PC-9 (cell line): ENCODE measurements around the gene PODXL2. TPM values are rescaled to one million over a fixed set of nuclear protein-coding genes. Genes with fewer than 3 reads are reported as not detected.

Experiments
- BruUV-seq: library from RNA; stranded (reverse); fragments of 400-500 nt; replicated peaks from 2 replicates; lab custom pipeline; 2021; lab: Mats Ljungman, UMichigan
- CTCF ChIA-PET: fragments of 300-600 bp; sonication (Branson Sonifier 250); formaldehyde crosslinking; loops from one replicate; lab custom pipeline; 2022; ENCODE audit warnings: antibody characterized with exemption; lab: Charles Lee
- POLR2A ChIA-PET: fragments of 300-600 bp; sonication (Branson Sonifier 250); formaldehyde crosslinking; loops from one replicate; lab custom pipeline; 2022; ENCODE audit warnings: antibody characterized with exemption; ENCODE audit not compliant: unreplicated experiment; lab: Charles Lee
- DNase-seq, 2 experiments: peaks; one replicate each; pipeline versions ENCODE4 v3.0.0 to v3.0.0-alpha.2; 2015 to 2022; ENCODE audit warnings: mixed read lengths in 1 of 2
- H2AFZ ChIP-seq: fragments of 200-600 bp; sonication (generic); 2 replicates; pipeline ENCODE4 v1.8.1; 2017; ENCODE audit warnings: antibody characterized with exemption
- H3F3A ChIP-seq: fragments of 200-600 bp; sonication (generic); 2 replicates; pipeline ENCODE4 v1.8.1; 2017; ENCODE audit warnings: antibody characterized with exemption, mild to moderate bottlenecking, low read depth; ENCODE audit not compliant: insufficient read depth
- H3K27ac ChIP-seq: fragments of 200-600 bp; sonication (generic); 2 replicates; pipeline ENCODE4 v1.6.1; 2016; ENCODE audit warnings: mixed run types
- H3K27me3 ChIP-seq: fragments of 200-600 bp; sonication (generic); 2 replicates; pipeline ENCODE4 v1.6.1; 2016; ENCODE audit warnings: low read depth, mixed run types; ENCODE audit not compliant: insufficient read depth
- H3K36me3 ChIP-seq: fragments of 200-600 bp; sonication (generic); 2 replicates; pipeline ENCODE4 v1.6.1; 2016; ENCODE audit warnings: low read depth, mixed run types
- H3K4me1 ChIP-seq: fragments of 200-600 bp; sonication (generic); replicated peaks from 2 replicates; pipeline ENCODE4 v1.6.1; 2016; ENCODE audit warnings: mixed run types; ENCODE audit not compliant: insufficient read depth
- H3K4me2 ChIP-seq: fragments of 200-600 bp; sonication (generic); 2 replicates; pipeline ENCODE4 v1.6.1; 2017; ENCODE audit warnings: mixed run types
- H3K4me3 ChIP-seq: fragments of 200-600 bp; sonication (generic); 2 replicates; pipeline ENCODE4 v1.6.1; 2016; ENCODE audit warnings: mixed run types
- H3K79me2 ChIP-seq: fragments of 200-600 bp; sonication (generic); 2 replicates; pipeline ENCODE4 v1.6.1; 2017; ENCODE audit warnings: low read depth, mixed run types
- H3K9me2 ChIP-seq: fragments of 200-600 bp; sonication (generic); 2 replicates; pipeline ENCODE4 v1.8.1; 2017; ENCODE audit warnings: mild to moderate bottlenecking; ENCODE audit not compliant: insufficient read depth
- H3K9me3 ChIP-seq: fragments of 200-600 bp; sonication (generic); 2 replicates; pipeline ENCODE4 v1.8.1; 2016; ENCODE audit warnings: low read depth; ENCODE audit not compliant: insufficient read depth
- H4K20me1 ChIP-seq: fragments of 200-600 bp; sonication (generic); 2 replicates; pipeline ENCODE4 v1.8.1; 2017; ENCODE audit not compliant: insufficient read depth
- EZH2 ChIP-seq: fragments of 200-600 bp; sonication (generic); IDR thresholded peaks from 2 replicates; pipeline ENCODE4 v1.8.0; 2017; ENCODE audit warnings: antibody characterized with exemption, low read depth
- intact Hi-C: fragments of 100-400 bp; cut with micrococcal nuclease; formaldehyde crosslinking; loops from one replicate; pipeline ENCODE4 v1.10.0; 2022; ENCODE audit not compliant: unreplicated experiment
- total RNA-seq: library from RNA; stranded (reverse); gene quantifications from 2 replicates; pipeline ENCODE4 v1.2.3, GENCODE V29; 2021
- TF ChIP-seq, protein P1 (sequence below): fragments of 200-600 bp; sonication (generic); conservative IDR thresholded peaks from 2 replicates; pipeline ENCODE4 v1.6.1; 2017; ENCODE audit warnings: mixed run types, antibody characterized with exemption, mild to moderate bottlenecking, moderate library complexity

The PODXL2 gene
- total RNA-seq, 1 experiment from 2014 or later: 11.9 TPM

DNA sequence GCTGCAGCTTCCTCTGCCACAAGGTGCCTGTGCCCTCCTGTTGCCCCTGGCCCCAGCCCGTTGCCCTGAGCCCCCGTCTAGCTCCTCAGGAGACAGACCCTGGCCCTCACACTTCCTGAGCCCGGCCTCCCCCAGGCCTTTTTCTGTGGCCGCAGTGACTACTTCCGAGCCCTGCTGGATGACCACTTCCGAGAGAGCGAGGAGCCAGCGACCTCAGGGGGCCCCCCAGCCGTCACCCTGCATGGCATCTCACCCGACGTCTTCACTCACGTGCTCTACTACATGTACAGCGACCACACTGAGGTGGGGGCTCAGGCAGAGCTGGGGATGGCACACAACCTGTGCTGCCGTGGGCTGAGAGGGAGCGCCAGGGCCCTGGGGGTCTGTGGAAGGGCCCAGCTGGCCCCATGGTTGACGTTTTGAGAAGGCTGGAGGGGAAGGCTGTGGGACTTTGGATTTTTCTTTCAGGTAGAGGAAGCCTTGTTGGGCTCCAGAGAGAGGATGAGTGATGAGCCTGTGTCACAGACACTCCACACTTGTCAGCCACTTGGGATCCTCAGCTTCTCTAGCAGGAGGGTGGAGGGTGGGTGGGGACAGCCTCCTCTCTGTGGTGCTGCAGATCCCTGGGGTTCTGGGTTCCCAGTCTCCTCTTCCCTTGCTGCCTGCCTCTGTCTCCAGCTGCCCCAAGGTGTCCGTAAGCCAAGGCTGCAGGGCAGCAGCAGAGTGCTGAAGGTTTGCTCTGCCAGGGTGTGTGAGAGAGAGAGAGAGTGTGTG is 48.7 kb downstream of the PODXL2 start:
- POLR2A ChIA-PET: no interaction called here
- CTCF ChIA-PET: no interaction called here
- no peaks in the 10 kb centered on the region for H3F3A ChIP-seq
- H3K4me2 ChIP-seq: no peak overlapping the region
- TF ChIP-seq EZH2: no peak
- TF ChIP-seq, protein P1, sequence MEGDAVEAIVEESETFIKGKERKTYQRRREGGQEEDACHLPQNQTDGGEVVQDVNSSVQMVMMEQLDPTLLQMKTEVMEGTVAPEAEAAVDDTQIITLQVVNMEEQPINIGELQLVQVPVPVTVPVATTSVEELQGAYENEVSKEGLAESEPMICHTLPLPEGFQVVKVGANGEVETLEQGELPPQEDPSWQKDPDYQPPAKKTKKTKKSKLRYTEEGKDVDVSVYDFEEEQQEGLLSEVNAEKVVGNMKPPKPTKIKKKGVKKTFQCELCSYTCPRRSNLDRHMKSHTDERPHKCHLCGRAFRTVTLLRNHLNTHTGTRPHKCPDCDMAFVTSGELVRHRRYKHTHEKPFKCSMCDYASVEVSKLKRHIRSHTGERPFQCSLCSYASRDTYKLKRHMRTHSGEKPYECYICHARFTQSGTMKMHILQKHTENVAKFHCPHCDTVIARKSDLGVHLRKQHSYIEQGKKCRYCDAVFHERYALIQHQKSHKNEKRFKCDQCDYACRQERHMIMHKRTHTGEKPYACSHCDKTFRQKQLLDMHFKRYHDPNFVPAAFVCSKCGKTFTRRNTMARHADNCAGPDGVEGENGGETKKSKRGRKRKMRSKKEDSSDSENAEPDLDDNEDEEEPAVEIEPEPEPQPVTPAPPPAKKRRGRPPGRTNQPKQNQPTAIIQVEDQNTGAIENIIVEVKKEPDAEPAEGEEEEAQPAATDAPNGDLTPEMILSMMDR: no peak
- H3K4me1 ChIP-seq: no peaks in the 10 kb centered on the region
- H3K36me3 ChIP-seq: no peaks in the 10 kb centered on the region
- H3K27ac ChIP-seq: no peak overlapping the region
- DNase-seq: no peak
- intact Hi-C loops: loop anchor here (10.0 kb wide), 1 partner anchor 1377 kb away; no protein-coding TSS in a partner anchor
- no peaks in the 10 kb centered on the region for H3K79me2 ChIP-seq
- no peak overlapping the region for H2AFZ ChIP-seq
- no TSS peak for BruUV-seq
- H3K4me3 ChIP-seq: no peak overlapping the region
- no peaks in the 10 kb centered on the region for H3K9me2 ChIP-seq
- H4K20me1 ChIP-seq: no peaks in the 10 kb centered on the region
- no peaks in the 10 kb centered on the region for H3K27me3 ChIP-seq
- H3K9me3 ChIP-seq: no peaks in the 10 kb centered on the region

DNA sequence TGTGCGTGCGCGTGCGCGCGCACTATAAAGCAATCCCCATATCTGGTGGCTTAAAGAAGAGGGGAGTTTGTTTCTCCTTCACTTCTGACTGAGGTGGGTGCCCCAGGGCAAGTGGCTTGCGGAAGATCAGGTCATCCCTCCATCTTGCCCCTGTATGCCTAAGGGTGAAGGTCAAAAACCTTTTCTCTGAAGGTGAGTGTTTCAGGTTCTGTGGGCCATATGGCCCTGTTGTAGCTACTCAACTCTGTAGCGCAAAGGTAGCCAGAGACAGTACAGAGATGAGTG is 49.3 kb downstream of the PODXL2 start:
- Histone ChIP-seq H3K9me2 (no peaks in the 10 kb centered on the region), H3F3A (0 out of 2 replicates have a peak, but pooled peaks cover under 1% of the 10 kb centered on the region), H3K27me3 (no peaks in the 10 kb centered on the region), H3K36me3 (no peaks in the 10 kb centered on the region), H2AFZ (no peak overlapping the region), H3K4me1 (no peaks in the 10 kb centered on the region), H3K79me2 (no peaks in the 10 kb centered on the region), H4K20me1 (no peaks in the 10 kb centered on the region), H3K4me2 (no peak overlapping the region), H3K27ac (no peak overlapping the region), H3K9me3 (no peaks in the 10 kb centered on the region), H3K4me3 (no peak overlapping the region)
- DNase-seq: no peak
- CTCF ChIA-PET: no interaction called here
- POLR2A ChIA-PET: no interaction called here
- TF ChIP-seq EZH2: no peak
- TF ChIP-seq, protein P1: no peak
- intact Hi-C loops: loop anchor here (10.0 kb wide), 1 partner anchor 1377 kb away; no protein-coding TSS in a partner anchor
- BruUV-seq: no TSS peak

DNA sequence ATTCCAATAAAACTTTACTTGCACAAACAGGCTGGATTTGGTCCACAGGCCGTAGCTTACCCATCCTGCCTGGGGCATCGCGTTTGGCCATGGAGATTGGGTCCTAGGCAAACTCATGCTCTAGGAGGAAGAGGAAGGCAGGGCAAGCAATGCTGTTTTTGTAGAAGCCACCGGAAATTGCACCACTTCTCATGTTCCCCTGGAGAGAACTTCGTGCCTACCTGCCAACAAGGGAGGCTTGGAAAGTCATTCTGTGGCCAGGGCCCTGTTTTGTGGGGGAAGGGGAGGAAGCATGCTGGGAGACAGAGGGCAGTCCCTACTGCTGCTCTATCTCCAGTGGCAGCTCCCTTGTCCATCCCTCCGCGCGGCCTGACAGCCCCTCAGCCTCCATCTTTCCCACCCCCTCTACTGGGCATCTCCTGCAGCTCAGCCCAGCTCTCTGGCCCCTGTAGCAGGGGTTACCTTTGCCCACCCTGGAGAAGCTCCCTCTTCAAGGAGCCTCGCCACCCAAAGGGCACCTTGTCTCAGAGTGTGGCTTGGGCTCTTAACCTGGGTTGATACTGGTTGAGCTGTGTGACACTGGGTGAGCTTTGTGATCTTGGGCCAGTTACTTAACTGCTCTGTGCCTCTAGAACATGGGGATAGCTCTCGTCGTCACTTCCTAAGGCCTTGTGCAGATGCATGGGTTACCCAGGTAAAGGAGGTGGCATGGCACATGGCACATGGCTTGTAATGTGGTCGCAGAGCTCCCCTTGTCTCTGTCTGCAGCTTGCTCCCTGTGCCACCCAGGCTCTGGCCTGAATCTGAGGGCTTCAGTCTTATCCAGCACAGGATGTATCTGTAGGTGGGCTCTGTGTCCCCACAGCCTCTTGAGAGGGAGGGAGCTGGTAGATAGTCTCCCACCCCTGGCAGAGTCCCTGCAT is 49.9 kb downstream of the PODXL2 start:
- ChIA-PET POLR2A (interaction anchor here (0.5 kb wide), 2 partner anchors 60 to 97 kb away, joined by 3 to 17 read pairs; no protein-coding TSS in a partner anchor), CTCF (no interaction called here)
- no peak overlapping the region for H3K27ac ChIP-seq
- no peaks in the 10 kb centered on the region for H3K4me1 ChIP-seq
- no peak for TF ChIP-seq EZH2
- TF ChIP-seq, protein P1: no peak
- no peaks in the 10 kb centered on the region for H3K79me2 ChIP-seq
- H3K36me3 ChIP-seq: no peaks in the 10 kb centered on the region
- no peaks in the 10 kb centered on the region for H3K27me3 ChIP-seq
- BruUV-seq: no TSS peak
- no peak overlapping the region for H3K4me3 ChIP-seq
- no peak for DNase-seq
- H3K9me2 ChIP-seq: no peaks in the 10 kb centered on the region
- H4K20me1 ChIP-seq: no peaks in the 10 kb centered on the region
- intact Hi-C loops: loop anchor here (10.0 kb wide), 1 partner anchor 1376 kb away; no protein-coding TSS in a partner anchor
- H3K9me3 ChIP-seq: no peaks in the 10 kb centered on the region
- H3K4me2 ChIP-seq: no peak overlapping the region
- H2AFZ ChIP-seq: no peak overlapping the region
- peaks cover 6% of the 10 kb centered on the region; the same call in 1 of the 2 replicates for H3F3A ChIP-seq
